ENCODE results near the gene PHTF2. TPM values are rescaled to one million over a fixed set of nuclear protein-coding genes. Genes with fewer than 3 reads are reported as not detected.
"Not testable (repeated sequence)": the region's sequence is repeated elsewhere in the genome, so short reads cannot be mapped to it uniquely, and the experiment has no call there.

The PHTF2 gene
- total and polyA plus RNA-seq, 12 donors = 12.8 to 29.1 (median 25.1) TPM

GRCh38 chr7:77991656-77992055 lies 193.1 kb downstream of the PHTF2 start:
- Histone ChIP-seq H3K36me3 (no peaks in the 10 kb centered on the region), H3K4me3 (no peak overlapping the region), H3K27ac (no peak overlapping the region), H3K4me1 (peaks cover 0 to under 1% (median 0%) of the 10 kb centered on the region in 9 donors), H3K9me3 (peaks cover 0 to 6% (median 0%) of the 10 kb centered on the region in 11 donors), H3K27me3 (no peaks in the 10 kb centered on the region)
- no peak for ATAC-seq
- 98% methylated on average over 4 of the region's 4 CpGs for WGBS, 2 donors
- intact Hi-C loops (cut with DNase I) = no loop called here
- TF ChIP-seq, protein P1, sequence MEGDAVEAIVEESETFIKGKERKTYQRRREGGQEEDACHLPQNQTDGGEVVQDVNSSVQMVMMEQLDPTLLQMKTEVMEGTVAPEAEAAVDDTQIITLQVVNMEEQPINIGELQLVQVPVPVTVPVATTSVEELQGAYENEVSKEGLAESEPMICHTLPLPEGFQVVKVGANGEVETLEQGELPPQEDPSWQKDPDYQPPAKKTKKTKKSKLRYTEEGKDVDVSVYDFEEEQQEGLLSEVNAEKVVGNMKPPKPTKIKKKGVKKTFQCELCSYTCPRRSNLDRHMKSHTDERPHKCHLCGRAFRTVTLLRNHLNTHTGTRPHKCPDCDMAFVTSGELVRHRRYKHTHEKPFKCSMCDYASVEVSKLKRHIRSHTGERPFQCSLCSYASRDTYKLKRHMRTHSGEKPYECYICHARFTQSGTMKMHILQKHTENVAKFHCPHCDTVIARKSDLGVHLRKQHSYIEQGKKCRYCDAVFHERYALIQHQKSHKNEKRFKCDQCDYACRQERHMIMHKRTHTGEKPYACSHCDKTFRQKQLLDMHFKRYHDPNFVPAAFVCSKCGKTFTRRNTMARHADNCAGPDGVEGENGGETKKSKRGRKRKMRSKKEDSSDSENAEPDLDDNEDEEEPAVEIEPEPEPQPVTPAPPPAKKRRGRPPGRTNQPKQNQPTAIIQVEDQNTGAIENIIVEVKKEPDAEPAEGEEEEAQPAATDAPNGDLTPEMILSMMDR (IDR thresholded peaks at IDR 0.05) = no peak
- DNase-seq = no peak

DNA sequence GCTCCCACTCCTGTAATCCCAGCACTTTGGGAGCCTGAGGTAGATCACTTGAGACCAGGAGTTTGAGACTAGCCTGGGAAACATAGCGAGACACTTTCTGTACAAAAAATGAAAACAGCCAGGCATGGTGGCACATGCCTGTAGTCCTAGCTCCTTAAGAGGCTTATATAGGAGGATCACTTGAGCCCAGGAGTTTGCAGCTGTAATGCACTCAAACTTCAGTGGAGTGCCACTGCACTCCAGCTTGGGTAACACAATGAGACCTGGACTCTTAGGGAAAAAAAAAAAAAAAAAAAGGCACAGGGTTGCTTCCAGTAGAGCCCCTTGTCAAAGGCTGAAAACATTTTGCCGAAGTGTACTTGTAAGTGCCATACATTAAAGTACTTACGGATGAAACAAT lies 195.3 kb downstream of the PHTF2 start:
- Histone ChIP-seq H3K36me3 (no peaks in the 10 kb centered on the region), H3K4me3 (no peak overlapping the region), H3K9me3 (peaks cover 0 to 6% (median 0%) of the 10 kb centered on the region in 11 donors), H3K27me3 (no peaks in the 10 kb centered on the region), H3K4me1 (no peaks in the 10 kb centered on the region), H3K27ac (no peak overlapping the region)
- ATAC-seq (no peak), DNase-seq (no peak)
- intact Hi-C loops (cut with DNase I) = no loop called here
- TF ChIP-seq, protein P1 (IDR thresholded peaks at IDR 0.05) = no peak
- 94 to 96% methylated on average over 3 of the region's 3 CpGs for WGBS, 2 donors

- Histone ChIP-seq H3K4me1 (no peaks in the 10 kb centered on the region), H3K27ac (no peak overlapping the region), H3K4me3 (no peak overlapping the region), H3K36me3 (no peaks in the 10 kb centered on the region), H3K9me3 (peaks cover 0 to 4% (median 0%) of the 10 kb centered on the region in 11 donors), H3K27me3 (no peaks in the 10 kb centered on the region)
- ATAC-seq (no peak), DNase-seq (no peak)
- intact Hi-C loops (cut with DNase I) = no loop called here
- 68 to 70% methylated on average over 6 of the region's 6 CpGs for WGBS, 2 donors
- TF ChIP-seq, protein P1 (IDR thresholded peaks at IDR 0.05) = no peak
These were observed 197.1 kb downstream of the PHTF2 start for GRCh38 chr7:77995717-77996116.

DNA sequence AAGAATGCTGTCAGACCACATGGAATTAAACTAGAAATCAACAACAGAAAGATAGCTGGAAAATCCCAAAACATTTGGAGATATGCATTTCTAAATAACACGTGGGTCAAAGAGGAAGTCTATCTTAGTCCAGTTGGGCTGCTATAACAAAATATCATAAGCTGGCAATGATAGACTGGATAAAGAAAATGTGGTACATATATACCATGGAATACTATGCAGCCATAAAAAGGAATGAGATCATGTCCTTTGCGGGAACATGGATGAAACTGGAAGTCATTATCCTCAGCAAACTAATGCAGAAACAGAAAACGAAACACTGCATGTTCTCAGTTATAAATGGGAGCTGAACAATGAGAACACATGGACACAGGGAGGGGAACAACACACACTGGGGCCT lies 200.6 kb downstream of the PHTF2 start:
- ATAC-seq; H3K27me3 ChIP-seq; H3K36me3 ChIP-seq; DNase-seq; H3K9me3 ChIP-seq; H3K4me1 ChIP-seq; intact Hi-C loops (cut with DNase I); H3K27ac ChIP-seq; H3K4me3 ChIP-seq: not testable (repeated sequence)
- 82 to 85% methylated on average over 3 of the region's 3 CpGs for WGBS, 2 donors

DNA sequence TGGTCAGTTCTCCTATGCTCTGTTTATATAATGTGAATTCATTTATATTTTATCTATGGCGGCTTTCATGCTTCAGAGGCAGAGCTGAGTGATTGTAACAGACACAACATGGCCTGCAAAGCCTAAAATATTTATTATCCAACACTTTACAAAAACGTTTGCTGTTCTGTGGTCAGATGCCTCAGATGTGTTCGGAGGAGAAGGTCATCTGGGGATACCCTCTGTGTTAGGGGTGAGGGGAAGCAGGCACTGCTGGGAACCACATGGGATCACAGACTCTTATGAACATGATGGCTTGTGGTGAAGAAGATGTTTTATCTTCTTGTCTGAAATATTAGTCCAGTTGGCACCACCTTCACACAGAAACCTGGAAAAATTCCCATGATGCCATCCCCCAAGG lies 203.4 kb downstream of the PHTF2 start:
- Histone ChIP-seq H3K4me3 (no peak overlapping the region), H3K36me3 (no peaks in the 10 kb centered on the region), H3K9me3 (peaks cover 0 to 4% (median 0%) of the 10 kb centered on the region in 11 donors), H3K4me1 (no peaks in the 10 kb centered on the region), H3K27me3 (no peaks in the 10 kb centered on the region), H3K27ac (no peak overlapping the region)
- ATAC-seq (no peak), DNase-seq (no peak)
- TF ChIP-seq, protein P1 (IDR thresholded peaks at IDR 0.05) = no peak
- intact Hi-C loops (cut with DNase I) = no loop called here
- WGBS, 2 donors = 76 to 78% methylated on average over 3 of the region's 3 CpGs
